ENCODE data around the gene EEPD1. TPM values are rescaled to one million over a fixed set of nuclear protein-coding genes. Genes with fewer than 3 reads are reported as not detected.

EEPD1 gene
- 4.0 and 8.0 TPM in 2 replicates for total RNA-seq

DNA sequence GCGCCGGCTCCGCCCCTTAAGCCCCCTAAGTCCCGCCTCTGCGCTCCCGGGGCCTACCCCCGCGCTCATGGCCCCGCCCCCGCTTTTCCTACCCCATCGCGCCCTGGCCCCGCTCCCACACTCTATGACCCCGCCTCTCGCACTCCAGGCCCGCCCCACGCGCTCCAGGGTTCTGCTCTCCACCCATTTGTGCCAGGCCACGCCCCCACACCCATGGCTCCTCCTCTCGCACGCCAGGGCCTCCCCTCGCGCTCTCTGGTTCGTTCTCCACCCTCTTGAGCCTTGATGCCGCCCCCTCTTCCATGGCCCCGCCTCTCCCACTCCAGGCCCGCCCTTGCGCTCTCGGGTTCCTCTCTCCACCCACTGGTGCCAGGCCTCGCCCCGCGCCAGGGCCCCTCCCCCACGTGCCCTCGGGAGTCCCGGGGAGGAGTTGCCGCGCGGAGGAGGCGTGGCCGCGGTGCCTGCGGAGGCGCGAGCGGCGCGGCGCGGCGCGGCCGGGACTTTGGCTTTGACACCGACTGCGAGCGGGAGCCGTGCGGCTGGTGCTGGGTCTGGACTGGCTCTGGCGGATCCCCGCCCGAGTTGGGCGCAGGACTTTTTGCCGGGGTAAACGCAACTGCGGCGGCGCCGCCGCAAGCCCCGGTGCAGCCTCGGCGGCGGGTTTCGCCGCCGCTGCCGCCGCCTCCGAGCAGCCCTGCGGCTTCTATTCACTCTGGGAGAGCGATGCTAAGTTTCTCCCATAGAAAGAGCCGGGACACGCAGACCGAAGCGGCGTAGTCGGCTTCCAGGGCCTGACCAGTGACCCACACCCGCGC, at the start of gene EEPD1:
Gene EEPD1, plus strand, starts transcription at position 499 of the 815 bp plus-strand sequence. CDS start 1,071 bp downstream, outside the sequence.

Other genes starting within 250 kb of the EEPD1 start
- gene ANLN, start 236.6 kb downstream of the EEPD1 start, total RNA-seq, result 2.3 and 8.2 TPM in 2 replicates